Smooth muscle cell (in vitro differentiated cells): ENCODE results near the gene OR13C3. TPM values are rescaled to one million over a fixed set of nuclear protein-coding genes. Genes with fewer than 3 reads are reported as not detected.
"Not testable (repeated sequence)": the region's sequence is repeated elsewhere in the genome, so short reads cannot be mapped to it uniquely, and the experiment has no call there.

Source experiments
- DNase-seq: peaks from one replicate; lab custom pipeline; 2025; ENCODE audit not compliant: unreplicated experiment; lab: John Stamatoyannopoulos, UW
- H2AFZ ChIP-seq: fragments of 200-600 bp; sonication (generic); 2 replicates; pipeline ENCODE4 v1.6.0; 2016; ENCODE audit warnings: antibody characterized with exemption, low read depth, mild to moderate bottlenecking
- H3F3A ChIP-seq: fragments of 200-600 bp; sonication (generic); 2 replicates; pipeline ENCODE4 v1.6.0; 2017; ENCODE audit warnings: antibody characterized with exemption, low read depth
- H3K27ac ChIP-seq: fragments of 200-600 bp; sonication (generic); 2 replicates; pipeline ENCODE4 v1.5.1; 2016; ENCODE audit warnings: low read depth, mild to moderate bottlenecking
- H3K27me3 ChIP-seq: fragments of 200-600 bp; sonication (generic); 2 replicates; pipeline ENCODE4 v1.6.1; 2016; ENCODE audit warnings: low read depth, mild to moderate bottlenecking
- H3K36me3 ChIP-seq: fragments of 200-600 bp; sonication (generic); 2 replicates; pipeline ENCODE4 v1.5.1; 2016; ENCODE audit warnings: low read depth
- H3K4me1 ChIP-seq: fragments of 200-600 bp; sonication (generic); 2 replicates; pipeline ENCODE4 v1.5.1; 2016; ENCODE audit warnings: low read depth
- H3K4me2 ChIP-seq: fragments of 200-600 bp; sonication (generic); 2 replicates; pipeline ENCODE4 v1.6.0; 2016; ENCODE audit warnings: mild to moderate bottlenecking
- H3K4me3 ChIP-seq: fragments of 200-600 bp; sonication (generic); 2 replicates; pipeline ENCODE4 v1.5.1; 2016; ENCODE audit warnings: mild to moderate bottlenecking
- H3K79me2 ChIP-seq: fragments of 200-600 bp; sonication (generic); 2 replicates; pipeline ENCODE4 v1.6.0; 2016; ENCODE audit warnings: low read depth, mild to moderate bottlenecking
- H3K9ac ChIP-seq: fragments of 200-600 bp; sonication (generic); 2 replicates; pipeline ENCODE4 v1.6.0; 2016; ENCODE audit warnings: low read depth
- H3K9me3 ChIP-seq: fragments of 200-600 bp; sonication (generic); replicated peaks from 2 replicates; pipeline ENCODE4 v1.5.1; 2016; ENCODE audit warnings: low read depth
- H4K20me1 ChIP-seq: fragments of 200-600 bp; sonication (generic); 2 replicates; pipeline ENCODE4 v1.6.0; 2016; ENCODE audit warnings: low read depth
- CTCF ChIP-seq: fragments of 200-600 bp; sonication (generic); IDR thresholded peaks from 2 replicates; pipeline ENCODE4 v1.5.1; 2017; ENCODE audit warnings: borderline replicate concordance, mild to moderate bottlenecking, antibody characterized with exemption; ENCODE audit not compliant: insufficient read depth, poor library complexity, severe bottlenecking
- WGBS: methylation state at CpG from one replicate; pipeline ENCODE4 v1.1.7; 2016; ENCODE audit warnings: low lambda C conversion rate; 5-methylcytosine and 5-hydroxymethylcytosine counted together
- polyA plus RNA-seq: library from polyadenylated mRNA; unstranded; fragments of >200 nt; fragmentation: Nextera tagmentation; extraction: Ambion mirVana; gene quantifications from 2 replicates; pipeline ENCODE4 v1.2.1, GENCODE V29; 2016
- total RNA-seq: library from RNA; depleted of rRNA; stranded (reverse); fragments of >200 nt; gene quantifications from 2 replicates; pipeline ENCODE4 v1.2.3, GENCODE V29; 2014

OR13C3 gene
- total and polyA plus RNA-seq, 2 experiments from 2014 or later = not detected

GRCh38 chr9:104527109-104527508, 9.5 kb downstream of the OR13C3 start, which contains the start of gene OR13C4:
Gene OR13C4 (minus strand): TSS chr9:104527209. CDS start chr9:104527209, 0 bp downstream.
- no peaks in the 10 kb centered on the region for H3K4me1 ChIP-seq
- no peaks in the 10 kb centered on the region for H3K36me3 ChIP-seq
- TF ChIP-seq CTCF = no peak
- no peaks in the 10 kb centered on the region for H4K20me1 ChIP-seq
- H3F3A ChIP-seq = no peaks in the 10 kb centered on the region
- no peak within 1 kb of the TSS for H2AFZ ChIP-seq
- no peaks in the 10 kb centered on the region for H3K27me3 ChIP-seq
- no peak for DNase-seq
- no peak within 1 kb of the TSS for H3K4me3 ChIP-seq
- no peaks in the 10 kb centered on the region for H3K79me2 ChIP-seq
- H3K4me2 ChIP-seq = no peak within 1 kb of the TSS
- H3K9me3 ChIP-seq = no peaks in the 10 kb centered on the region
- no peak within 1 kb of the TSS for H3K27ac ChIP-seq
- no peak within 1 kb of the TSS for H3K9ac ChIP-seq

GRCh38 chr9:104520241-104520640, 16.4 kb downstream of the OR13C3 start:
- H3K4me1 ChIP-seq, H3K9me3 ChIP-seq, H2AFZ ChIP-seq, H3K9ac ChIP-seq, H3K4me3 ChIP-seq, H4K20me1 ChIP-seq, H3K27ac ChIP-seq, H3K4me2 ChIP-seq, H3F3A ChIP-seq, H3K79me2 ChIP-seq, H3K27me3 ChIP-seq, H3K36me3 ChIP-seq, DNase-seq: not testable (repeated sequence)
- WGBS = 85% methylated on average over 10 of the region's 10 CpGs

- H3K27me3 ChIP-seq = no peaks in the 10 kb centered on the region
- no peaks in the 10 kb centered on the region for H3K79me2 ChIP-seq
- H4K20me1 ChIP-seq = no peaks in the 10 kb centered on the region
- no peak for TF ChIP-seq CTCF
- no peak overlapping the region for H3K4me3 ChIP-seq
- no peak for DNase-seq
- no peak overlapping the region for H3K27ac ChIP-seq
- H3K4me1 ChIP-seq = no peaks in the 10 kb centered on the region
- H3K9ac ChIP-seq = no peak overlapping the region
- no peaks in the 10 kb centered on the region for H3F3A ChIP-seq
- H3K4me2 ChIP-seq = no peak overlapping the region
- 77% methylated on average over 5 of the region's 5 CpGs for WGBS
- H3K36me3 ChIP-seq = no peaks in the 10 kb centered on the region
- H3K9me3 ChIP-seq = no peaks in the 10 kb centered on the region
- no peak overlapping the region for H2AFZ ChIP-seq
Measured at GRCh38 chr9:104514901-104515300, 21.8 kb downstream of the OR13C3 start.

- H3K36me3 ChIP-seq = no peaks in the 10 kb centered on the region
- no peak overlapping the region for H2AFZ ChIP-seq
- H3K4me3 ChIP-seq = no peak overlapping the region
- H3F3A ChIP-seq = no peaks in the 10 kb centered on the region
- no peaks in the 10 kb centered on the region for H3K4me1 ChIP-seq
- no peaks in the 10 kb centered on the region for H4K20me1 ChIP-seq
- no peak overlapping the region for H3K4me2 ChIP-seq
- no peaks in the 10 kb centered on the region for H3K27me3 ChIP-seq
- no peak overlapping the region for H3K27ac ChIP-seq
- no peak for DNase-seq
- H3K9me3 ChIP-seq = no peaks in the 10 kb centered on the region
- no peaks in the 10 kb centered on the region for H3K79me2 ChIP-seq
- TF ChIP-seq CTCF = no peak
- H3K9ac ChIP-seq = no peak overlapping the region
Measured at GRCh38 chr9:104506565-104506964, 30.1 kb downstream of the OR13C3 start.
